Muscle layer of duodenum (tissue), 2 donors: Measurements from ENCODE around the gene RNF217.
"Not testable (repeated sequence)": the region's sequence is repeated elsewhere in the genome, so short reads cannot be mapped to it uniquely, and the experiment has no call there.

ENCODE experiments used
- H3K27ac ChIP-seq: one replicate; pipeline ENCODE4 v1.7.0; 2013; ENCODE audit warnings: mild to moderate bottlenecking, low read length
- H3K27me3 ChIP-seq: one replicate; pipeline ENCODE4 v1.7.0; 2013; ENCODE audit warnings: low read depth, mild to moderate bottlenecking, control low read depth, low read length
- H3K36me3 ChIP-seq, 2 donors: one replicate each; pipeline ENCODE4 v1.7.0; 2013; ENCODE audit warnings: low read length in 2 of 2, control low read depth in 1 of 2, mild to moderate bottlenecking in 1 of 2; ENCODE audit not compliant: insufficient read depth in 2 of 2, control insufficient read depth in 1 of 2
- H3K4me1 ChIP-seq, 2 donors: one replicate each; pipeline ENCODE4 v1.7.0; 2013; ENCODE audit warnings: low read length in 2 of 2, mild to moderate bottlenecking in 2 of 2, control low read depth in 1 of 2, moderate library complexity in 1 of 2; ENCODE audit not compliant: insufficient read depth in 2 of 2, control insufficient read depth in 1 of 2
- H3K4me3 ChIP-seq, 2 donors: one replicate each; pipeline ENCODE4 v1.7.0; 2013; ENCODE audit warnings: low read length in 2 of 2, low read depth in 1 of 2, mild to moderate bottlenecking in 1 of 2
- H3K9me3 ChIP-seq, 2 donors: one replicate each; pipeline ENCODE4 v1.7.0; 2013; ENCODE audit warnings: low read length in 2 of 2, control low read depth in 1 of 2, mild to moderate bottlenecking in 1 of 2; ENCODE audit not compliant: control insufficient read depth in 1 of 2
- donor health status: healthy.

RNF217 gene

DNA sequence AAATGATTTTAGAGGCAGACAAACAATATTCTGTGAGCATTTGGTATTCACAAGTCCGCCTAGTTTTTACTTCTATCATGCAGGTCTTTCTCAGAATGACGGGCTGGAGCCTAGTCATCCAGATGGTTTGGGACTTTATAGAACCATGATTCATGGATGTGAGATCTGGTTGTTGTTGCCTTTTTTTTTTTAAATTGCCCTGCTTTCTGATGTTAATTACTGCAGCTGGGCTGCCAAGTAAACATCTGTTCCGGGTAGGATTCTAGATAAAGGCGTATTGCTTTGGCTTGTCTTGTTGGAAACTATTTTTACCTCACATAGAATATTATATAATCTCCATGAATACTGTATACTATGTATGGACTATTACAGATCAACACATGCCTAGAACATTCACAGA is 58.1 kb downstream of the RNF217 start:
- Histone ChIP-seq H3K27me3 (no peaks in the 10 kb centered on the region), H3K9me3 (no peaks in the 10 kb centered on the region), H3K36me3 (no peaks in the 10 kb centered on the region), H3K4me1 (no peaks in the 10 kb centered on the region), H3K27ac (no peak overlapping the region), H3K4me3 (no peak overlapping the region)

DNA sequence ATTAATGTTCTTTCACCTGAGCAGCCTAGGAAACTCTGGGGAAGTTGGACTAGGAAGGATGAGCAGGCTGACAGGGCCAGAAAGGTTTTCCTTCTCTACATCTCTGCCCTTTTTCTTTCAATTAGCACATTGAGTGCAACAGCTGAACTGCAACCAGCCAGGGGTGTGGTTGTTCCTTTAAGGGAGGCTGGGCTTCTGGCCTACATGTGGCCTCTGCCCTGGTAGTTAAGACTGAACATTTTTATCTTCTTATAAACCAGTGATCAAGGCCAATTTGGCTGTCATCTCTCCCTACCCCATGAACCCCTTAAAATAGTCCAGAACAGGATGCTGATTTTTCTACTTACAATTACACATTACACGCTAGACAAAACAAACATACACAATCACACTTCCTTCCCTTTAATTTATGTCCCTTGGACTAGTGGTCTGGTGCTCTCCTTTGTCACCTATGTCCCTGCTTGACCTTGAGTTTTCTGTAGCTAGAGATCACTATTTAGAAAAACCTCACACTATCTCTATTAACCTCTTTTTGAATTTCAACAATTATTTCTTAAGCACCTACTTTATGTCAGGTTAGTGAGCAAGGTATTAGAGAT is 60.3 kb downstream of the RNF217 start:
- Histone ChIP-seq H3K27ac (no peak overlapping the region), H3K27me3 (no peaks in the 10 kb centered on the region), H3K9me3 (no peaks in the 10 kb centered on the region), H3K36me3 (no peaks in the 10 kb centered on the region), H3K4me1 (no peaks in the 10 kb centered on the region), H3K4me3 (no peak overlapping the region)

DNA sequence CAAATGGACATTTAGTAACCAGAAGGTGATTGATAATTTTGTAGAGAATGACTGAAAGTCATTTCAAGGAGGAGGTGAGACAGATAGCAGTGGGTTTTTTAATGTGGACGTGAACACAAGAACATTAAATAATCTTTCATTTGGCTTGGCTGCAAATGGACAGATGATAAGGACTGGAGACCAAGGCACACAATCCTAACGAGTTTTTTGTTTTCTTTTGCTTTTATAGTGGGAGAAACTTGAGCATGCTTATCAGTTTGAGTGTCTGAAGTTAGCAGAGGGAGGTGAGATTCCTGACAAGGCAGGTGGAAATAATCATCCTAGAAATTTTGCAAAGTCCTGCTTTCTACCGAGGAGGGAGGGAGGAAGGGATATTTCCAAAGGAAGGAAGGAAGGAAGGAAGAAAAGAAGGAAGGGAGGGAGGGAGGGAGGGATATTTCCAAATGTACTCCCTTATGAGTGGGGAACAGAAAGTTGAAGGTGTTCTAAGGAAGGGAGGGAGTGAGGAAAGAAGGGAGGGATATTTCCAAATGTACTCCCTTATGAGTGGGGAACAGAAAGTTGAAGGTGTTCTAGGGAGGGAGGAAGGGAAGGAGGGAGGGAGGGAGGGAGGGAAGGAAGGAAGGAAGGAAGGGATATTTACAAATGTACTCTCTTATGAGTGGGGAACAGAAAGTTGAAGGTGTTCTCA is 63.1 kb downstream of the RNF217 start:
- no peak overlapping the region for H3K27ac ChIP-seq
- H3K4me3 ChIP-seq, result no peak overlapping the region

DNA sequence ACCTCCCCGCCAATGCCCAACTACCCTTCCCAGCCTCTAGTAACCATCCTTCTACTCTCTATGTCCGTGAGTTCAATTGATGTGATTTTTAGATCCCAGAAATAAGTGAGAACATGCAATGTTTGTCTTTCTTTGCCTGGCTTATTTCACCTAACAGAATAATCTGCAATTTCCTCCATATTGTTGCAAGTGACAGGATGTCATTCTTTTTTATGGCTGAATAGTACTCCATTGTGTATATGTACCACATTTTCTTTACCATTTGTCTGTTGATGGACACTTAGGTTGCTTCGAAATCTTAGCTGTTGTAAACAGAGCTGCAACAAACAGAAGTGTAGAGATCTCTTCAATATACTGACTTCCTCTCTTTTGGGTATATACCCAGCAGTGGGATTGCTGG is 65.0 kb downstream of the RNF217 start:
- H3K27ac ChIP-seq, result no peak overlapping the region
- no peaks in the 10 kb centered on the region for H3K9me3 ChIP-seq
- H3K4me3 ChIP-seq, result no peak overlapping the region
- no peaks in the 10 kb centered on the region for H3K27me3 ChIP-seq
- no peaks in the 10 kb centered on the region for H3K36me3 ChIP-seq
- no peaks in the 10 kb centered on the region for H3K4me1 ChIP-seq

More for the DNA sequence above, 63.1 kb downstream of the RNF217 start:
- no peaks in the 10 kb centered on the region for H3K4me1 ChIP-seq
- no peaks in the 10 kb centered on the region for H3K36me3 ChIP-seq
- H3K9me3 ChIP-seq, result no peaks in the 10 kb centered on the region
- H3K27me3 ChIP-seq, result no peaks in the 10 kb centered on the region

DNA sequence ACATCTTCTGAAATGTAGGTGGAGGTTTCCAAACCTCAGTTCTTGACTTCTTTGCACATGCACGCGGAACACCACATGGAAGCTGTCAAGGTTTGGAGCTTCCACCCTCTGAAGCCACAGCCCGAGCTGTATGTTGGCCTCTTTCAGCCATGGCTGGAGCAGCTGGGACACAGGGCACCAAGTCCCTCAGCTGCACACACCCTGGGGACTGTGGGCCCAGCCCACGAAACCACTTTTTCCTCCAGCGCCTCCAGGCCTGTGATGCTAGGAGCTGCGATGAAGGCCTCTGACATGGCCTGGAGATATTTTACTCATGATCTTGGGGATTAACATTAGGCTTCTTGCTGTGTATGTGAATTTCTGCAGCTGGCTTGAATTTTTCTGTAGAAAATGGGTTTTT is 68.7 kb downstream of the RNF217 start:
- Histone ChIP-seq H3K4me1 (no peaks in the 10 kb centered on the region), H3K27me3 (no peaks in the 10 kb centered on the region), H3K27ac (no peak overlapping the region), H3K4me3 (no peak overlapping the region), H3K36me3 (no peaks in the 10 kb centered on the region), H3K9me3 (no peaks in the 10 kb centered on the region)

DNA sequence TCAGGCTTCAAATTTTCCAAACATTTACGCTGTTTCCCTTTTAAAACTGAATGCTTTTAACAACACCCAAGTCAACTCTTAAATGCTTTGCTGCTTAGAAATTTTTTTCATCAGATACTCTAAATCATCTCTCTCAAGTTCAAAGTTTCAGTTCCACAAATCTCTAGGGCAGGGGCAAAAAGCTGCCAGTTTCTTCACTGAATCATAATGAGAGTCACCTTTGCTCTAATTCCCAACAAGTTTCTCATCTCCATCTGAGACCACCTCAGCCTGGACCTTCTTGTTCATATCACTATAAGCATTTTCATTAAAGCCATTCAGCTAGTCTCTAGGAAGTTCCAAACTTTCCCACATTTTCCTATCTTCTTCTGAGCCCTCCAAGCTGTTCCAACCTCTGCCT is 69.1 kb downstream of the RNF217 start:
- no peak overlapping the region for H3K27ac ChIP-seq
- H3K9me3 ChIP-seq, result no peaks in the 10 kb centered on the region

DNA sequence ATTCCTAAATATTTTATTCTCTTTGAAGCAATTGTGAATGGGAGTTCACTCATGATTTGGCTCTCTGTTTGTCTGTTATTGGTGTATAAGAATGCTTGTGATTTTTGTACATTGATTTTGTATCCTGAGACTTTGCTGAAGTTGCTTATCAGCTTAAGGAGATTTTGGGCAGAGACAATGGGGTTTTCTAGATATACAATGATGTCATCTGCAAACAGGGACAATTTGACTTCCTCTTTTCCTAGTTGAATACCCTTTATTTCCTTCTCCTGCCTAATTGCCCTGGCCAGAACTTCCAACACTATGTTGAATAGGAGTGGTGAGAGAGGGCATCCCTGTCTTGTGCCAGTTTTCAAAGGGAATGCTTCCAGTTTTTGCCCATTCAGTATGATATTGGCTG is 72.7 kb downstream of the RNF217 start:
- H3K27me3 ChIP-seq, H3K27ac ChIP-seq, H3K4me1 ChIP-seq, H3K4me3 ChIP-seq, H3K9me3 ChIP-seq, H3K36me3 ChIP-seq: not testable (repeated sequence)

More for the DNA sequence above, 69.1 kb downstream of the RNF217 start:
- no peaks in the 10 kb centered on the region for H3K4me1 ChIP-seq
- H3K27me3 ChIP-seq, result no peaks in the 10 kb centered on the region
- H3K4me3 ChIP-seq, result no peak overlapping the region
- H3K36me3 ChIP-seq, result no peaks in the 10 kb centered on the region

DNA sequence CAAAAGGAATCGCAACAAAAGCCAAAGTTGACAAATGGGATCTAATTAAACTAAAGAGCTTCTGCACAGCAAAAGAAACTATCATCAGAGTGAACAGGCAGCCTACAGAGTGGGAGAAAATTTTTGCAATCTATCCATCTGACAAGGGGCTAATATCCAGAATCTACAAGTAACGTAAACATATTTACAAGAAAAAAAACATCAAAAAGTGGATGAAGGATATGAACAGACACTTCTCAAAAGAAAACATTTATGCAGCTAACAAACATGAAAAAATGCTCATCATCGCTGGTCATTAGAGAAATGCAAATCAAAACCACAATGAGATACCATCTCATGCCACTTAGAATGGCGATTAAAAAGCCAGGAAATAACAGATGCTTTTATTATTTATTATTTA is 74.2 kb downstream of the RNF217 start:
- H3K9me3 ChIP-seq, H3K27ac ChIP-seq, H3K4me1 ChIP-seq, H3K36me3 ChIP-seq, H3K4me3 ChIP-seq, H3K27me3 ChIP-seq: not testable (repeated sequence)

DNA sequence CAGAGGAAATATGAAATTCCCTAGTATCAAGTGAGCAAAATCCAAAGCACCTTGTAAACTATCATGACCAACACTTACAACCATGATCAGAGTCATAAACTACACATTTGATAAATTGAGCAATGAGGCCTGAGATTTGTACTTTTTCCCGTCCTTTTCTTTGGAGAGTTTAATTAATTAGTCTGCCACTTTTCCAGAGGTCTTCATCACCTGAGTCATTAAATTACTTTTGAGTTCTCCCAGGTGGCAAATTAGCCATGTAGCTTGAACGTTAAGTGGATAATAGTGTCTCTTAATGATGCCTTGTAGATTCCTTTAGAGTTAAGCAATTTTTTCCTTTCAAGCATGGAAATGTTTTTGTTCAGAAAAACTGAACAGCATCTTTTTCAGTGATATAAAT is 75.6 kb downstream of the RNF217 start:
- Histone ChIP-seq H3K9me3 (no peaks in the 10 kb centered on the region), H3K4me1 (peaks cover 0 to 8% of the 10 kb centered on the region in 2 donors), H3K4me3 (no peak overlapping the region), H3K27ac (no peak overlapping the region), H3K36me3 (no peaks in the 10 kb centered on the region), H3K27me3 (no peaks in the 10 kb centered on the region)

DNA sequence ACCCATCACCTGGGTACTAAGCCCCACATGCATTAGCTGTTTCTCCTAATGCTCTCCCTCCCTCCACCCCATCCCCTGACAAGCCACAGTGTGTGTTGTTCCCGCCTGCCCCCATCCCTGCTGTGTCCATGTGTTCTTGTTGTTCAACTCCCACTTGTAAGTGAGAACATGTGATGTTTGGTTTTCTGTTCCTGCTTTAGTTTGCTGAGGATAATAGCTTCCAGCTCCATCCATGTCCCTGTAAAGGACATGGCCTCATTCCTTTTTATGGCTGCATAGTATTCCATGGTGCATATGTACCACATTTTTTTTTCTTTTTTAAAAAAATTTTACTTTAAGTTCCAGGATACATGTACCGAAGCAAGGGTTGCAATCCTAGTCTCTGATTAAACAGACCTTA is 76.7 kb downstream of the RNF217 start:
- Histone ChIP-seq H3K27ac (no peak overlapping the region), H3K4me3 (no peak overlapping the region), H3K36me3 (no peaks in the 10 kb centered on the region), H3K9me3 (no peaks in the 10 kb centered on the region), H3K27me3 (no peaks in the 10 kb centered on the region), H3K4me1 (peaks cover 0 to 8% of the 10 kb centered on the region in 2 donors)

DNA sequence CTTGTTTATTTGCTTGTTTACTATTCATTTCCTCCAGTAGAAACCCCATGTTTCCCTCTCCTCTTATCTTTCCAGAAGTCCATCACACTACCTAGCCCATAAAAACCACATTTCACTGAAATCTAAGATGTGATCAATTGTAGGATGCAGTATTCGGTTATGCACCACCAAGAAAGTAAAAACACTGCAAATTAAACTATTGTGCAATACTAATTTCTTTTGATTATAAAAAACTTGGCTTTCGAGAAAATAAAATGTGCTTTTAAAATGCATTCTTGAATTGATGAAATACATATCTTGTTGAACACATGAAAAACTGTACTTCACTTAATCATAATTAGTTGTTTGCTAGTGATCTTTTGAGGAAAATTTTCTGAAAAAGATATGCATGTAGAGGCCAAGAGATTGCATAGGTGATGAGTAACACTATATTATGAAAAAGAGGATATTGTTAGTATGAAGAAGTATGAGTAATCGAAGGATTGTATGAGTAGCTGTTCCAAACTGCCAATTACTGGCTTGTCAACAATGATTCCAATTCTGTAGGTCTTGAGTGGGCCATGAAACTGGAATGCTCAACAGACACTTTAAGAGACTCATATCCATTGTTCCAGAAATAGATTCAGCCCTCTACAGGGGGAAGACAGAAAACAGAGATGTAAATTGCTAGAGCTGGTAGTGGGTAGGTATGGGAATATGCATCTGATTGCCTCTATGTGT is 79.7 kb downstream of the RNF217 start:
- peaks cover 0 to 4% of the 10 kb centered on the region in 2 donors for H3K36me3 ChIP-seq
- H3K27ac ChIP-seq, result no peak overlapping the region
- H3K4me1 ChIP-seq, result peaks cover 0 to 8% of the 10 kb centered on the region in 2 donors

More for the DNA sequence above, 79.7 kb downstream of the RNF217 start:
- no peaks in the 10 kb centered on the region for H3K9me3 ChIP-seq
- no peak overlapping the region for H3K4me3 ChIP-seq
- H3K27me3 ChIP-seq, result no peaks in the 10 kb centered on the region
